PC-3 (cell line): ENCODE measurements around the gene GINS1. TPM values are rescaled to one million over a fixed set of nuclear protein-coding genes. Genes with fewer than 3 reads are reported as not detected.

ENCODE experiments used
- ATAC-seq: fragments of 200-7000 bp; cut with Tn5 transposase; 2 replicates; pipeline ENCODE4 v1.9.1; 2020; ENCODE audit warnings: mild to moderate bottlenecking, moderate library complexity
- BruUV-seq: library from RNA; stranded (reverse); fragments of 400-500 nt; replicated peaks from 2 replicates; lab custom pipeline; 2021; lab: Mats Ljungman, UMichigan
- CTCF ChIA-PET: fragments of 300-600 bp; sonication (Branson Sonifier 250); formaldehyde crosslinking; loops from one replicate; lab custom pipeline; 2022; ENCODE audit warnings: antibody characterized with exemption; lab: Charles Lee
- POLR2A ChIA-PET: fragments of 300-600 bp; sonication (Branson Sonifier 250); formaldehyde crosslinking; loops from one replicate; lab custom pipeline; 2022; ENCODE audit warnings: antibody characterized with exemption; ENCODE audit not compliant: unreplicated experiment; lab: Charles Lee
- DNase-seq: peaks from one replicate; pipeline ENCODE4 v3.0.0-alpha.2; 2015
- H2AFZ ChIP-seq: fragments of 300-600 bp; sonication (generic); 2 replicates; pipeline ENCODE4 v1.6.0; 2016; ENCODE audit warnings: antibody characterized with exemption, low read length
- H3F3A ChIP-seq: fragments of 300-600 bp; sonication (generic); one replicate; pipeline ENCODE4 v1.6.0; 2017; ENCODE audit warnings: antibody characterized with exemption, low read length, control low read depth, mild to moderate bottlenecking; ENCODE audit not compliant: unreplicated experiment
- H3K27ac ChIP-seq: fragments of 300-600 bp; sonication (generic); 2 replicates; pipeline ENCODE4 v1.5.1; 2016; ENCODE audit warnings: mild to moderate bottlenecking, low read length
- H3K27me3 ChIP-seq: fragments of 300-600 bp; sonication (generic); 2 replicates; pipeline ENCODE4 v1.6.1; 2016; ENCODE audit warnings: low read length, mixed read lengths
- H3K36me3 ChIP-seq: fragments of 300-600 bp; sonication (generic); 2 replicates; pipeline ENCODE4 v1.6.1; 2016; ENCODE audit warnings: low read depth, mixed run types, low read length, mixed read lengths
- H3K4me1 ChIP-seq: fragments of 300-600 bp; sonication (generic); 2 replicates; pipeline ENCODE4 v1.5.1; 2016; ENCODE audit warnings: low read length; ENCODE audit not compliant: insufficient read depth
- H3K4me2 ChIP-seq: fragments of 300-600 bp; sonication (generic); 2 replicates; pipeline ENCODE4 v1.6.0; 2016; ENCODE audit warnings: low read length
- H3K4me3 ChIP-seq: fragments of 300-600 bp; sonication (generic); 2 replicates; pipeline ENCODE4 v1.5.1; 2016; ENCODE audit warnings: mild to moderate bottlenecking, low read length, mixed read lengths
- H3K79me2 ChIP-seq: fragments of 300-600 bp; sonication (generic); 2 replicates; pipeline ENCODE4 v1.6.1; 2017; ENCODE audit warnings: low read length, mixed read lengths
- H3K9ac ChIP-seq: fragments of 300-600 bp; sonication (generic); 2 replicates; pipeline ENCODE4 v1.6.0; 2016; ENCODE audit warnings: mild to moderate bottlenecking, low read length
- H3K9me2 ChIP-seq: fragments of 300-600 bp; sonication (generic); replicated peaks from 2 replicates; pipeline ENCODE4 v1.6.1; 2016; ENCODE audit warnings: mixed run types, low read length, mixed read lengths
- H3K9me3 ChIP-seq: fragments of 300-600 bp; sonication (generic); 2 replicates; pipeline ENCODE4 v1.6.1; 2016; ENCODE audit warnings: low read length, mixed read lengths
- H4K20me1 ChIP-seq: fragments of 300-600 bp; sonication (generic); 2 replicates; pipeline ENCODE4 v1.6.1; 2016; ENCODE audit warnings: low read length, mixed read lengths
- CTCF ChIP-seq: fragments of 300-600 bp; sonication (generic); conservative IDR thresholded peaks from 2 replicates; pipeline ENCODE4 v1.5.1; 2017; ENCODE audit warnings: antibody characterized with exemption, low read depth, mild to moderate bottlenecking, low read length
- EZH2 ChIP-seq: fragments of 300-600 bp; sonication (generic); IDR thresholded peaks from one replicate; pipeline ENCODE4 v1.6.1; 2017; ENCODE audit warnings: antibody characterized with exemption, mild to moderate bottlenecking, low read length; ENCODE audit not compliant: unreplicated experiment
- EZH2phosphoT487 ChIP-seq: fragments of 300-600 bp; sonication (generic); IDR thresholded peaks from 2 replicates; pipeline ENCODE4 v1.6.1; 2018; ENCODE audit warnings: mild to moderate bottlenecking, antibody characterized with exemption, low read length, borderline replicate concordance
- intact Hi-C: fragments of 100-400 bp; cut with micrococcal nuclease; formaldehyde crosslinking; loops from 2 replicates; pipeline ENCODE4 v1.9.0; 2023
- total RNA-seq: library from RNA; depleted of rRNA; stranded (reverse); fragments of >200 nt; gene quantifications from 2 replicates; pipeline ENCODE4 v1.2.3, GENCODE V29; 2014

The GINS1 gene
- total RNA-seq, 1 experiment from 2014 or later: 28.1 TPM

GRCh38 chr20:25481918-25482253, 74.4 kb downstream of the GINS1 start:
- intact Hi-C loops: no loop called here
- H3K4me1 ChIP-seq: peaks cover 21% of the 10 kb centered on the region
- no peaks in the 10 kb centered on the region for H3K9me2 ChIP-seq
- no peak overlapping the region for H3K9ac ChIP-seq
- no peak overlapping the region for H3K4me2 ChIP-seq
- H3K9me3 ChIP-seq: no peaks in the 10 kb centered on the region
- H3F3A ChIP-seq: no peaks in the 10 kb centered on the region
- DNase-seq (no peak), ATAC-seq (no peak)
- no peak overlapping the region for H3K4me3 ChIP-seq
- H4K20me1 ChIP-seq: no peaks in the 10 kb centered on the region
- CTCF ChIA-PET: no interaction called here
- H3K27me3 ChIP-seq: no peaks in the 10 kb centered on the region
- TF ChIP-seq EZH2 (no peak), CTCF (0 out of 2 replicates have a peak, but pooled peaks have one; percentile 2), EZH2phosphoT487 (no peak)
- no TSS peak for BruUV-seq
- POLR2A ChIA-PET: no interaction called here
- H3K79me2 ChIP-seq: no peaks in the 10 kb centered on the region
- no peaks in the 10 kb centered on the region for H3K36me3 ChIP-seq
- no peak overlapping the region for H3K27ac ChIP-seq
- no peak overlapping the region for H2AFZ ChIP-seq

GRCh38 chr20:25483431-25484132, 76.1 kb downstream of the GINS1 start:
- Histone ChIP-seq H3K36me3 (no peaks in the 10 kb centered on the region), H3K4me3 (no peak overlapping the region), H3K9me3 (no peaks in the 10 kb centered on the region), H3K9me2 (no peaks in the 10 kb centered on the region), H3K4me1 (peaks cover 21% of the 10 kb centered on the region), H3K27me3 (no peaks in the 10 kb centered on the region), H3K79me2 (no peaks in the 10 kb centered on the region), H3K9ac (no peak overlapping the region), H4K20me1 (no peaks in the 10 kb centered on the region), H3K4me2 (no peak overlapping the region), H3K27ac (no peak overlapping the region), H2AFZ (no peak overlapping the region), H3F3A (no peaks in the 10 kb centered on the region)
- DNase-seq (no peak), ATAC-seq (no peak)
- intact Hi-C loops: no loop called here
- BruUV-seq: no TSS peak
- TF ChIP-seq EZH2phosphoT487: no peak
- no peak for TF ChIP-seq EZH2
- no peak for TF ChIP-seq CTCF
- POLR2A ChIA-PET: no interaction called here
- CTCF ChIA-PET: no interaction called here

- no peak for ATAC-seq
- H3K27ac ChIP-seq: peak overlapping the region; percentile 12; the same call in 1 of the 2 replicates
- H3F3A ChIP-seq: no peaks in the 10 kb centered on the region
- no peaks in the 10 kb centered on the region for H3K9me3 ChIP-seq
- H3K79me2 ChIP-seq: no peaks in the 10 kb centered on the region
- H3K36me3 ChIP-seq: no peaks in the 10 kb centered on the region
- H3K4me2 ChIP-seq: peak overlapping the region; percentile 62
- H3K9ac ChIP-seq: no peak overlapping the region
- no peaks in the 10 kb centered on the region for H3K27me3 ChIP-seq
- TF ChIP-seq EZH2phosphoT487: no peak
- TF ChIP-seq EZH2: no peak
- peak; percentile 16; the same call in 1 of the 2 replicates for TF ChIP-seq CTCF
- DNase-seq: peak; percentile 7
- CTCF ChIA-PET: no interaction called here
- POLR2A ChIA-PET: interaction anchor here (0.7 kb wide), 1 partner anchor 65 kb away, joined by 7 read pairs; no protein-coding TSS in a partner anchor
- intact Hi-C loops: no loop called here
- peak overlapping the region; percentile 39; the same call in 1 of the 2 replicates for H2AFZ ChIP-seq
- H3K4me1 ChIP-seq: peaks cover 21% of the 10 kb centered on the region
- peak overlapping the region; percentile 28; the same call in 1 of the 2 replicates for H3K4me3 ChIP-seq
- H3K9me2 ChIP-seq: no peaks in the 10 kb centered on the region
- no peaks in the 10 kb centered on the region for H4K20me1 ChIP-seq
- no TSS peak for BruUV-seq
These were observed 76.9 kb downstream of the GINS1 start for GRCh38 chr20:25484224-25484846.
